SK-N-MC (cell line): Measurements from ENCODE around the gene NPL.

Experiments used
- DNase-seq: peaks from one replicate; pipeline ENCODE4 v3.0.0-alpha.2; 2011; ENCODE audit warnings: low read depth, low spot score
- H3K27ac ChIP-seq: fragments of 200-600 bp; sonication (generic); 2 replicates; pipeline ENCODE4 v1.5.1; 2016; ENCODE audit warnings: mixed run types
- H3K36me3 ChIP-seq: fragments of 200-600 bp; sonication (generic); 2 replicates; pipeline ENCODE4 v1.6.1; 2017; ENCODE audit warnings: antibody characterized with exemption, low read length, mixed read lengths; ENCODE audit not compliant: insufficient read depth
- H3K4me3 ChIP-seq: fragments of 200-600 bp; sonication (generic); 2 replicates; pipeline ENCODE4 v1.5.1; 2016
- H3K9ac ChIP-seq: fragments of 200-600 bp; sonication (generic); 2 replicates; pipeline ENCODE4 v1.8.0; 2017; ENCODE audit warnings: mixed run types, mixed read lengths; ENCODE audit not compliant: insufficient read length
- H3K9me3 ChIP-seq: fragments of 200-600 bp; sonication (generic); 2 replicates; pipeline ENCODE4 v1.6.1; 2017; ENCODE audit warnings: low read depth, mild to moderate bottlenecking, antibody characterized with exemption, low read length, moderate library complexity, mixed read lengths
- EZH2 ChIP-seq: fragments of 200-600 bp; sonication (generic); IDR thresholded peaks from one replicate; pipeline ENCODE4 v1.6.1; 2017; ENCODE audit warnings: antibody characterized with exemption
- FOXP2 ChIP-seq: optimal IDR thresholded peaks from 2 replicates; pipeline ENCODE3; 2011; ENCODE audit warnings: mild to moderate bottlenecking, moderate library complexity; ENCODE audit not compliant: insufficient read depth; ENCODE audit errors: extremely low read length, control extremely low read depth
- POLR2AphosphoS5 ChIP-seq: IDR thresholded peaks from 2 replicates; pipeline ENCODE4 v1.6.1; 2012; ENCODE audit warnings: mild to moderate bottlenecking, low read depth, low read length, borderline replicate concordance

NPL gene

GRCh38 chr1:182770232-182770631 is 19.3 kb upstream of the NPL start:
- Histone ChIP-seq H3K27ac (no peak overlapping the region), H3K4me3 (no peak overlapping the region), H3K9me3 (no peaks in the 10 kb centered on the region), H3K36me3 (no peaks in the 10 kb centered on the region), H3K9ac (no peak overlapping the region)
- DNase-seq, result no peak
- no peak for TF ChIP-seq EZH2
- TF ChIP-seq FOXP2, result no peak
- TF ChIP-seq POLR2AphosphoS5, result no peak

- no peaks in the 10 kb centered on the region for H3K9me3 ChIP-seq
- no peak overlapping the region for H3K27ac ChIP-seq
- DNase-seq, result no peak
- H3K9ac ChIP-seq, result no peak overlapping the region
- no peaks in the 10 kb centered on the region for H3K36me3 ChIP-seq
- H3K4me3 ChIP-seq, result no peak overlapping the region
- TF ChIP-seq FOXP2 (no peak), POLR2AphosphoS5 (no peak), EZH2 (no peak)
These were observed 18.2 kb upstream of the NPL start for GRCh38 chr1:182771187-182771984.

- Histone ChIP-seq H3K27ac (no peak overlapping the region), H3K36me3 (no peaks in the 10 kb centered on the region), H3K4me3 (no peak overlapping the region), H3K9me3 (no peaks in the 10 kb centered on the region), H3K9ac (no peak overlapping the region)
- no peak for DNase-seq
- TF ChIP-seq FOXP2, result no peak
- no peak for TF ChIP-seq POLR2AphosphoS5
- no peak for TF ChIP-seq EZH2
These were observed 12.2 kb upstream of the NPL start for GRCh38 chr1:182777386-182777785.

GRCh38 chr1:182778862-182779261 is 10.7 kb upstream of the NPL start:
- no peak overlapping the region for H3K4me3 ChIP-seq
- TF ChIP-seq POLR2AphosphoS5, result no peak
- TF ChIP-seq EZH2, result no peak
- no peak for TF ChIP-seq FOXP2
- no peaks in the 10 kb centered on the region for H3K9me3 ChIP-seq
- DNase-seq, result no peak
- no peak overlapping the region for H3K27ac ChIP-seq
- H3K9ac ChIP-seq, result no peak overlapping the region
- H3K36me3 ChIP-seq, result no peaks in the 10 kb centered on the region

- Histone ChIP-seq H3K4me3 (no peak overlapping the region), H3K9me3 (no peaks in the 10 kb centered on the region), H3K9ac (no peak overlapping the region), H3K36me3 (no peaks in the 10 kb centered on the region), H3K27ac (no peak overlapping the region)
- DNase-seq, result no peak
- no peak for TF ChIP-seq POLR2AphosphoS5
- no peak for TF ChIP-seq EZH2
- no peak for TF ChIP-seq FOXP2
These were observed 10.0 kb upstream of the NPL start for GRCh38 chr1:182779530-182779929.

GRCh38 chr1:182781841-182782586 is 7.6 kb upstream of the NPL start:
- no peaks in the 10 kb centered on the region for H3K36me3 ChIP-seq
- H3K4me3 ChIP-seq, result no peak overlapping the region
- TF ChIP-seq POLR2AphosphoS5 (no peak), EZH2 (no peak), FOXP2 (no peak)
- H3K9ac ChIP-seq, result no peak overlapping the region
- DNase-seq, result peak; percentile 61
- no peaks in the 10 kb centered on the region for H3K9me3 ChIP-seq
- H3K27ac ChIP-seq, result no peak overlapping the region

GRCh38 chr1:182782587-182782913 is 7.0 kb upstream of the NPL start:
- Histone ChIP-seq H3K9me3 (no peaks in the 10 kb centered on the region), H3K9ac (no peak overlapping the region), H3K36me3 (no peaks in the 10 kb centered on the region), H3K4me3 (no peak overlapping the region), H3K27ac (no peak overlapping the region)
- no peak for DNase-seq
- TF ChIP-seq POLR2AphosphoS5, result no peak
- TF ChIP-seq EZH2, result no peak
- no peak for TF ChIP-seq FOXP2

- H3K27ac ChIP-seq, result no peak overlapping the region
- H3K9ac ChIP-seq, result no peak overlapping the region
- DNase-seq, result no peak
- H3K4me3 ChIP-seq, result no peak overlapping the region
- TF ChIP-seq FOXP2, result no peak
- H3K9me3 ChIP-seq, result no peaks in the 10 kb centered on the region
- H3K36me3 ChIP-seq, result no peaks in the 10 kb centered on the region
These were observed 6.5 kb upstream of the NPL start for GRCh38 chr1:182783068-182783467.
